Fibroblast of skin of left quadriceps (primary cell): ENCODE results near the gene GRIN2C.
"Not testable (repeated sequence)": the region's sequence is repeated elsewhere in the genome, so short reads cannot be mapped to it uniquely, and the experiment has no call there.

Source experiments
- DNase-seq, 2 experiments: peaks; one replicate each; pipeline ENCODE4 v3.0.0-alpha.2; 2013; ENCODE audit warnings: low read depth in 2 of 2

GRIN2C gene

DNA sequence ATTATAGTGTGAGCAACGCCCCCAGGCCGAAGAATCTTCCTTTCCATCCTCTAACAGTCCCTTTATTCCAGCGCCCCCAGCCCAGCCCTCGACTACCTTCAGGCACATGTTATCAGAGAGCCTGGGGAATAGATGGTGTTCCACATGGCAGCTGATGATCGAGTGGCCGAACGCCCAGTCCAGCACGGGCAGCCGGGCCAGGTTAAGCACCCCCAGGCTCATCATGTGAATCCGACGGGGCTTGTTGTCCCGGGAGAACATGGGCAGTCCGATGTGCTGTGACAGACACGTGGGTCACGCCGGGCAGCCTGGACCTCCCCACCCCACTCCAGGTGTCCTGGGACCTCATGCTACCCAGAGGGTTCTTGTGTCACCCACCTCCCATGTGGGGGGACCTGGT is 19.6 kb upstream of the GRIN2C start:
- no peak for DNase-seq

DNA sequence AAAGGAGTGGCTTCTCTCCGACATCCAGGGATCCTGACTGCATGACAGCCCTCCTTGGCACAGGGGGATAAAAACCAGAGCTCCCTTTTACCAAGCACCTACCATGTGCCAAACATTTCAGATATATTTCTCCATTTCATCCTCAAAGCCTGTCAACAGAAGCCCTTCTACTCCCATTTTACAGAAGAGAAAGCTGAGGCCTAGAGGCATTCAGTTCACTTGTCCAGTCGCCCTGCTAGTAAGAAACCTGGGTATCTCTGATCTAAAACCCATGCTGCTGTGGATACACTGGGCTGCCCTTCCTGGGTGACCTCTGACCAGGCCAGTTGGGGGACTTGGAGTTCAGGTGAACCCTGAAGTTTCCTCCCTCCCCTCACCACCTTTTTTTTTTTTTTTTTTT is 19.0 kb upstream of the GRIN2C start:
- DNase-seq: no peak

DNA sequence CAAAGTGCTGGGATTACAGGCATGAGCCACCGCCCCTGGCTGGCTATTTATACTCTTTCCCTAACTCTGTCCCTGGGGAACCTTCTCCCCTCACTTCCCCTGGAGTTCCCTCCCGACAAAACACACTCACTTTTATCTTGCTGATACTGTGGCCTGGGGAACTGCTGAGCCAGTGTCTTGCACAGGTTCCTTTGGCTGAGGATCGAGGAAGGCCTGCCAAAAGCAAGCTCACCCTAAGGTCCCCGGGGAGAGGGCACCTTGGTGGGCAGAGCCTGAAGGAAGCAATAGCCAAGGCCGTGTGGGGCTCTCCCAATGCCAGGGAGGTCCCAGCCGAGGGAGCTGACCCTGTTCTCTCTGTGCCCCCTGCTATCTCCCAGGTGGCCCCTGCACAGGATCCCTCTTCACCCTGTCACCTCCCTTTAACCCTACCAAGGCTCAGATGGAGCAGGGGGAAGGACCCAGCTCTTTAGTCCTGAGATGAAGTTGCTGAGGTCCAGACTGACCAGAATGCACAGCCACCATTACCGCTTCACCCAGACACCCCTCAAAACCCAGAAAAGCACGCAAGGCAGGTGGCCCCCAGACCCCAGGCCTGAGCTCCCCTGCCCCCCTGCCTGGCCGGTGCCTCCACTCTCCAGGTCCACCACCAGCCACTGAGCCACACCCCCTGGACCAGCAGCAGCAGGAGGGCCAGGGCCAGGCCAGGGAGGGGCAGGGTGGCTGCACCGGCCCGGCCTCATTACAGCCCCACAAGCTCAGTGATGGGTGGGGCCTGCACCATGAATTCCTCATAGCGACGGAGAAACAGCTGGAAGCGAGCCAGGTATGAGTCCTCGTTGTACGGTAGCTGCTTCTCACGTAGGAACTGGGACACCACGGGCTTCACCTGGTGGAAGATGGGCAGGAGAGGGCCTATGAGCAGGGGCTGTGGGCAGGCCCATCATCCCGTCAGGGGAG is 18.2 kb upstream of the GRIN2C start:
- no peak for DNase-seq

DNA sequence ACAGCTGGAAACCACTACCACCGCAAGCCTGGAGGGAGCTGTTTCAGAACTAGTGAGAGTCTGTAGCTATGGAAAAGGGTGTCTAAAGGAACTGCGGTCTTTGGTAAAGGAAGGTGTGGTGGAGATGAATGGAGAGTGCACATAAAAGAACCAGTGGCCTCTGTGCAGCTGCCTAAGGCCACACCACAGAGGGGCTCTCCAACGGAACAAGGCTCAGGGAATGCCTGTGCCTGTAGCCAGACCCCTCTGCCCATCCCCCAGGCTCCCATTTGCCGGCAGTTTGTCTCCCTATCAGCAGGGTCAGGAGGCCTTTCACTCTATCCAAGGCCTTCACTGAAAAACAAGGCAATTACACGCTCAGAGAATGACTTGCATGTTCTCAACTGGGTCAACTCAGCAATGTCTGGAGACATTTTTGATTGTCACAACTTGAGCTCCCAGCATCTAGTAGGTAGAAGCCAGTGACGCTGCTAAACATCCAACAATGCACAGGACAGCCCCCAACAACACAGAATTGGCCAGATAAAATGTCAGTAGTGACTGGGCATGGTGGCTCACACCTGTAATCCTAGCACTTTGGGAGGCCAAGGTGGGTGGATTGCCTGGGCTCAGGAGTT is 16.4 kb upstream of the GRIN2C start:
- no peak for DNase-seq

DNA sequence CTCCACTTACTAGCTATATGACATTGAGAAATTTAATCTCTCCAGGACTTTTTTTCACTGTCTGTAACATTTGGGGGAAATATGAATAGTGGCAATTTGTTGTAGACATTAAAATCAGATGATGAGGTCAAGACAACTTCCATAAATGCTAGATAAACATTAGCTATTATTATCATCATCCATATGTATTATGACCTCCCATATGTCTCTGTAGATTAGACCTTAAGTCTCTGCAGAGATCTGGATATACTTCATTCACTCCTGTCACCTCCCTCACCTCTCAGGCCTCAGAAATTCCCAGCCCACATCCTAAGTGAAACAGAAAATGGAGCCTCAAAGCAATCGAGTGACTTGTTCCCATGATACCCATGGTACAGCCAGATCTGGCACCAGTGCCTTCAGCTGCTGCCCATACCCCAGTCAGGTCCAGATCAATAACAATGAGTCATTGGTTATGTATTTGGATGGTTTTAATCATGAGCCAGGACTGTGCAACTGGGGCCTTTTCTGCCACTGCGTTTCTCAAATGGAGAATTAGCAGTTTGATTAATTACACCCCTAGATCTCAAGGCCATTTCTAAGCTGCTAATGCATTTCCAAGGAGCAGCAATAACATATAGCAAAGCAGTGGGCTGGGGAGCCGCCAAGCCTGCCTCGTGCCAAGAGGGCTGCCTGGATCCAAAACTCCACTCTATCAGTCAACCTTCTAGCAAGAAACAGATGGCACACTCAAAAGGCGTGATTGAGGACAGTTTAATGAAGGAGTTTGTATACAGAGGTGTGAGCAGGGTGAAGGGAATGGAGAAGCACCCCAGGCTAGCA is 15.7 kb upstream of the GRIN2C start:
- no peak for DNase-seq

GRCh38 chr17:74874615-74875037 is 14.9 kb upstream of the GRIN2C start:
- no peak for DNase-seq

DNA sequence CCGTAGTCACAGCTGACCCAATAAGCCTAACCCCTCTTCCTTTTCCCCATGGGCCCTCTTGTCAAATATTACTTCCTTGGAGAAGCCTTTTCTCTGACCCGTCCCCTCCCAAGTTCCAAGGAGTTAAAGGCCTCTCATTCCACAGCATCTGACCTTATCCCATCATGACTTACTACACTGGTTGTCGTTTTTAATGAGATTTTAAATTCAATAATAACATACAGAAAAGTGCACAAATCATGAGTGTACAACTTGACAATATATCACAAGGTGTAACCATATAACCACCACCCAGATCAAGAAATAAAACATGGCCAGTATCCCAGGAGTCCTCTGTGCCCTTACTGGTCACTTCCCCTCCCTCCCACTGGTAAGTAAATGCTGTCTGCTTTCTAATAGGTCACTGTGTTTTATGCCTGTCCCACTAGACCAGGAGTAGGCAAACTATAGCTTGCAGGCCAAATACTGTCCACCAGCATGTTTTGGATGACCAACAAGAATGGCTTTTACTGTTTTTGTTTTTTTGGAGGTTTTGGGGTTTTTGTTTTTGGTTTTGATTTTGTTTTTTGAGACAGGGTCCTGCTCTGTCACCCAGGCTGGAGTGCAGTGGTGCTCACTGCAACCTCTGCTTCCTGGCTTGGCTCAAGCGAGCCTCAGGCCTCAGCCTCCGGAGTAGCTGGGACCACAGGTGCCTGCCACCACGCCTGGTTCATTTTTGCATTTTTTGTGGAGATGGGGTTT is 14.4 kb upstream of the GRIN2C start:
- DNase-seq: no peak

GRCh38 chr17:74873037-74873873 is 13.6 kb upstream of the GRIN2C start:
- DNase-seq: peak; percentile 100

- no peak for DNase-seq
These were observed 12.8 kb upstream of the GRIN2C start, which contains the start of gene FDXR for GRCh38 chr17:74872313-74873036. Gene FDXR (minus strand): TSS chr17:74872994. CDS start chr17:74872944, 50 bp downstream.

GRCh38 chr17:74871356-74872076 is 11.8 kb upstream of the GRIN2C start:
- DNase-seq: no peak

DNA sequence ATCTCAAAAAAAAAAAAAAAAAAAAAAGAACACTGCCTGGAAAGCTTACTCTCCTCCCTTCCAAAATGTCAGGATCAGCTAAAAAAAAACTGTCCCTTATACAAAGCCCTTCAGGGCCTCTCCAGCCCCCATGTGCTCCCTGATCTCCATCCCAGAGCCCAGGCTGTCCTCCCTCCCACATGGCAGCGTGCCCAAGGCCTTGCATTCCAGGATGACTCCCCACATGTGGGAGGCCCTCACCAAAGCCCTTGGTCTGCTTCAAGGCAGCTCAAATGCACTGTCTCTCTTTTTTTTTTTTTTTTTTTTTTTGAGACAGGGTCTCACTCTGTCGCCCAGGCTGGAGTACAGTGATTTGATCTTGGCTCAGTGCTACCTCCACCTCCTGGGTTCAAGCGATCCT is 10.8 kb upstream of the GRIN2C start:
- peak; percentile 50 to 53 for DNase-seq

- DNase-seq: not testable (repeated sequence)
These were observed 10.3 kb upstream of the GRIN2C start for GRCh38 chr17:74870028-74870427.

- DNase-seq: no peak
These were observed 9.2 kb upstream of the GRIN2C start for GRCh38 chr17:74868908-74869255.

- no peak for DNase-seq
These were observed 8.7 kb upstream of the GRIN2C start for GRCh38 chr17:74868251-74868907.

DNA sequence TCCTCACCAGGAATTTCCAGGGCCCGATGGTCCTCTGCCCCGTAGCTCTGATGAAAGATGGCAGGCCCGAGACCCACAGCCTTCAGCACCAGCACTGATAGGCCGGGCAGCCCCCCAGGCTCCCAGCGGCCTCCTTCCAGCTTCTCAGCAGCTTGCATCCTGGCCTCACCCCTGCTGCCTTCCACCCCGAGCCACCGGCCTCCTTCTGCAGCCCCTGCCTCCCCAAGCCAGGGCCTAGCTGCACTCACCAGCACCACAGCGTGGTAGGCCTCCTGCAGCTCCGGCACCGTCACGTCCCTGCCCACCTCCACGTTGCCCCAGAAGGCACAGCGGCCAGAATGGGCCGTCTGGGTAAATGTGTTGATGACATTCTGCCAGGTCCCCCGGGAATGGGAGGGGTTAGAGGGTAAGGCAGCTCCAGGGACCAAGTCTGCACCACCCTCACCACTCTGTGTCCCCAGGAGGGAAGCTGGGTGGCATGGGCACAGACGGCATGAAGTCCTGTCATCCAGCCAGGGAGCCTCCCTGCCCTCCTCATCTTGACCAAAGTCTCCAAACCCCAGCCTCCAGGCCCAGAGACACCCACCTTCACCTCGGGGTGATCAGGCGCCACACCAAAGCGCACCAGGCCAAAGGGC is 6.6 kb upstream of the GRIN2C start:
- DNase-seq: no peak

DNA sequence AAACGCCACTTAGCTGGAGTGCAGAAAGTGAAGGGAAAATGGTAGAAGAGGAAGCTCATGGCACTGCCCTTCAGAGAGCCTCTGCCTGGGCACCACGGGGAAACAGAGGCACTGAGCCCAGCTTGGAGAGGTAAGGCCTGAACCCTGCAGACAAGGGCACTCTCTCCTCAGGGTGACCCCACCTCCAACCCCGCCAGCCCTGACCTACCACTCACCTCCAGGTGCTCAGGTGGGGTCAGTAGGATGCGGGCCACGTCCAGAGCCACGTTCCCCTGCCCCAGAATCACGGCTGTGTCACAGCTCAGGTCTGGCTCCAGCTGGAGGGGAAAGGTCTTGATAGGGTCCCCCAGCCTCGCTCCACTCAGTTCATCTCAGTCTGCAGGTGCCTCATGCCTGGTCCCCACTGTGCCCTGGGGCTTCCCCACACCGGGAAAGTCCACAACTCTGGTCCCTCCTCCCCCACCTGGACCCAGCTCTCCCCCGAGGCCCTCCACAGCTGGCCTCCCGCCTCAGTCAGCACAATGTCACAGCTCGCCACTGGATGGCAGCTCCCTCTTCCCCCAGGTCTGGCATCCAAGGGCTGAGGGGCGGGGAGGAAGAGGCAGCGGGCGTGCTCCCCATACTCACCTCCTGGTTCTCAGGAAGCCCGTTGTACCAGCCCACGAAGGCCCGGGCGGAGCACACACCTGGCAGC is 6.0 kb upstream of the GRIN2C start:
- no peak for DNase-seq

DNA sequence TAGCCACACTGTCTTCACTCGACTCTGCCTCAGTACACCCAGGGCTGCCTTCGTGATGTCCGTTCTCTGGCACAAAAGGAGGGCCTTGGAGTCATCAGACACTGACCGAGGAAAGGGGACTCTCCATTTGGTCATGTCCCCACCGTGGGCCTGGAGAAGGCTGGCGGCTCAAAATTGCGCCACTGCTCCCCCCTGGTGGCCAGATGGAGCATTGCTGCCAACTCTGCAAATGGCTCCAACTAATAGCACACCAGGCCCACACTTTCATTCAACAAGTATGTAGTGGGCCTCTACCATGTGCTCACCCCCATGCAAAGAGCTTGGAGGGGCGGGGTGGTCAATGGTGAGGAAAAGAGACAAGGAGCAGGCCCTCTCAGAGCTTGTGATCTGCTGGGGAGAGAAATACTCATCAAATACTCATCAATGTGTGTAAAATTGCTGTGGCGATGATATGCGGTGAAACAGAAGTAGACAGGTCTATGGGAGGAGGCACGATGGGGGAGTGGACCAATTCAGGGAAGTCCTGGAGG is 5.2 kb upstream of the GRIN2C start:
- DNase-seq: peak in 1 of 2 experiments; percentile 24
